Neural cell (in vitro differentiated cells): Measurements from ENCODE around the gene GSS. TPM values are rescaled to one million over a fixed set of nuclear protein-coding genes. Genes with fewer than 3 reads are reported as not detected.

Source experiments
- H2AFZ ChIP-seq: fragments of 200-600, 300-800 bp; sonication (generic), shearing (Covaris generic); 2 replicates; pipeline ENCODE4 v1.6.0; 2014; ENCODE audit warnings: low read depth, mild to moderate bottlenecking, antibody characterized with exemption, low read length, moderate library complexity
- H3F3A ChIP-seq: fragments of 200-600 bp; shearing (Covaris generic); 2 replicates; pipeline ENCODE4 v1.6.1; 2016; ENCODE audit warnings: mild to moderate bottlenecking, moderate library complexity, mixed read lengths, antibody characterized with exemption, low read length; ENCODE audit not compliant: insufficient read depth, poor library complexity, severe bottlenecking
- H3K27ac ChIP-seq: fragments of 200-600, 300-800 bp; sonication (generic), shearing (Covaris generic); 2 replicates; pipeline ENCODE4 v1.5.1; 2014; ENCODE audit warnings: mild to moderate bottlenecking, low read length, moderate library complexity
- H3K27me3 ChIP-seq: fragments of 300-800, 200-600 bp; sonication (generic), shearing (Covaris generic); 2 replicates; pipeline ENCODE4 v1.6.0; 2014; ENCODE audit warnings: mild to moderate bottlenecking, low read depth, low read length, moderate library complexity; ENCODE audit not compliant: insufficient read depth
- H3K36me3 ChIP-seq: fragments of 300-800, 200-600 bp; sonication (generic), shearing (Covaris generic); 2 replicates; pipeline ENCODE4 v1.5.1; 2014; ENCODE audit warnings: mild to moderate bottlenecking, antibody characterized with exemption, low read length, moderate library complexity; ENCODE audit not compliant: insufficient read depth
- H3K4me2 ChIP-seq: fragments of 300-800, 200-600 bp; sonication (generic), shearing (Covaris generic); 2 replicates; pipeline ENCODE4 v1.6.0; 2014; ENCODE audit warnings: mild to moderate bottlenecking, low read length
- H3K4me3 ChIP-seq: fragments of 300-800, 200-600 bp; sonication (generic), shearing (Covaris generic); 2 replicates; pipeline ENCODE4 v1.5.1; 2014; ENCODE audit warnings: mild to moderate bottlenecking, low read length, moderate library complexity
- H3K79me2 ChIP-seq: fragments of 200-600 bp; shearing (Covaris generic); replicated peaks from 2 replicates; pipeline ENCODE4 v1.6.0; 2014; ENCODE audit warnings: mild to moderate bottlenecking, low read length, moderate library complexity; ENCODE audit not compliant: insufficient read depth
- H3K9ac ChIP-seq: fragments of 300-800, 200-600 bp; sonication (generic), shearing (Covaris generic); 2 replicates; pipeline ENCODE4 v1.6.1; 2016; ENCODE audit warnings: mild to moderate bottlenecking, low read length, mixed read lengths
- H3K9me2 ChIP-seq: fragments of 200-600 bp; shearing (Covaris generic); 2 replicates; pipeline ENCODE4 v1.6.1; 2016; ENCODE audit warnings: mild to moderate bottlenecking, low read length, mixed read lengths; ENCODE audit not compliant: insufficient read depth
- H3K9me3 ChIP-seq: fragments of 200-600, 300-800 bp; sonication (generic), shearing (Covaris generic); 2 replicates; pipeline ENCODE4 v1.6.1; 2016; ENCODE audit warnings: mild to moderate bottlenecking, mixed run types, low read length, moderate library complexity, mixed read lengths
- H4K20me1 ChIP-seq: fragments of 200-600 bp; shearing (Covaris generic); 2 replicates; pipeline ENCODE4 v1.6.1; 2016; ENCODE audit warnings: mild to moderate bottlenecking, mixed run types; ENCODE audit not compliant: insufficient read depth
- EP300 ChIP-seq: fragments of 450-650 bp; conservative IDR thresholded peaks from 2 replicates; pipeline ENCODE4 v1.6.1; 2014; ENCODE audit warnings: antibody characterized with exemption, mild to moderate bottlenecking, moderate library complexity; ENCODE audit not compliant: poor library complexity, severe bottlenecking
- EZH2 ChIP-seq: fragments of 200-600, 300-800 bp; shearing (Covaris generic), sonication (generic); IDR thresholded peaks from 2 replicates; pipeline ENCODE4 v1.6.1; 2014; ENCODE audit warnings: antibody characterized with exemption, low read length, borderline replicate concordance, mild to moderate bottlenecking; ENCODE audit not compliant: insufficient read depth, poor library complexity, severe bottlenecking
- MXI1 ChIP-seq: fragments of 450-650 bp; conservative IDR thresholded peaks from 2 replicates; pipeline ENCODE4 v1.6.1; 2014; ENCODE audit warnings: antibody characterized with exemption, mild to moderate bottlenecking; ENCODE audit not compliant: poor library complexity, severe bottlenecking
- POLR2AphosphoS5 ChIP-seq: IDR thresholded peaks from 2 replicates; pipeline ENCODE4 v1.6.1; 2012
- RAD21 ChIP-seq: fragments of 450-650 bp; conservative IDR thresholded peaks from 2 replicates; pipeline ENCODE4 v1.6.1; 2014; ENCODE audit warnings: antibody characterized with exemption, mild to moderate bottlenecking, moderate library complexity
- SMC3 ChIP-seq: fragments of 450-650 bp; conservative IDR thresholded peaks from 2 replicates; pipeline ENCODE4 v1.6.1; 2014; ENCODE audit warnings: antibody characterized with exemption, mild to moderate bottlenecking, moderate library complexity; ENCODE audit not compliant: poor library complexity
- TAF1 ChIP-seq: IDR thresholded peaks from 2 replicates; pipeline ENCODE4 v1.6.1; 2012; ENCODE audit warnings: low read depth
- polyA plus RNA-seq: library from polyadenylated mRNA; depleted of rRNA; stranded (reverse); fragments of >200 nt; gene quantifications from 2 replicates; pipeline ENCODE4 v1.2.3, GENCODE V29; 2014
- TF ChIP-seq, protein P1 (sequence below): IDR thresholded peaks from 2 replicates; pipeline ENCODE4 v1.6.1; 2012; ENCODE audit warnings: borderline replicate concordance
- TF ChIP-seq, protein P2 (sequence below): fragments of 450-650 bp; IDR thresholded peaks from 2 replicates; pipeline ENCODE4 v1.5.1; 2014; ENCODE audit warnings: antibody characterized with exemption, mild to moderate bottlenecking, moderate library complexity; ENCODE audit not compliant: poor library complexity, severe bottlenecking

Gene GSS
- polyA plus RNA-seq, 1 donor from 2014 or later, result 173 TPM

DNA sequence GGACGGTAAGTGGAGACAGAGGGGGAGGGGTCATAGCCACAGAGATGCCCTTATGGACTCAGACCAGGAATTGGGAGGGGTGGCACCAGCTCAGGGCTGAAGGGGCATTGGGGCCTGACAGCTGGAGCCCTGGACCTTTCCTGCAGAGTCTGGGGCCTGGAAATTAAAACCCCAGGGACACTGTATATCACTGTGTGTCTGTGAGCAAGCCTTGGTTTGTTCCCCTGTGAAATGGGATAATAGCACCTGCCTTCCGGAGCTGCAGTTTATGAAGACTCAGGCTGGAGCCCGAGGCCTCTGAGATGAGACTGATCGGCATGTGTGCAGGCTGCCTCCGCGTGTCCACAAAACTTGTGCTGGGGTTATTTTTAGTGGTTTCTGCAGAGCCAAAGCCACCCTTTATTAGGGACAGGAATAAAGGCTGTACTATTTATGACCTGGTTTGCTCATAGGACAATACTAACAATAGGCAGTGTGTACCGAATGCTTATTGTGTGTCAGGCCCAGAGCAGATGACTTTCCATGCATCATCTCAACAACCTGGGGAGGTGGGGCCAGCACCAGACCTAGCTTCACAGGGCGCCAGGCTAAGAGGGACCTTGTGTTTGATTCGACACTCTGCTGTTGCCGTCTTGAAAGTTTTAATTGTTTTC is 22.6 kb upstream of the GSS start:
- H3K9me2 ChIP-seq, result no peaks in the 10 kb centered on the region
- no peaks in the 10 kb centered on the region for H3K27me3 ChIP-seq
- H3K4me3 ChIP-seq, result no peak overlapping the region
- no peaks in the 10 kb centered on the region for H3K36me3 ChIP-seq
- no peaks in the 10 kb centered on the region for H3K79me2 ChIP-seq
- no peak overlapping the region for H3K4me2 ChIP-seq
- no peaks in the 10 kb centered on the region for H3K9me3 ChIP-seq
- no peaks in the 10 kb centered on the region for H3F3A ChIP-seq
- no peaks in the 10 kb centered on the region for H4K20me1 ChIP-seq
- no peak overlapping the region for H2AFZ ChIP-seq
- H3K9ac ChIP-seq, result no peak overlapping the region
- H3K27ac ChIP-seq, result no peak overlapping the region
- TF ChIP-seq RAD21, result no peak
- no peak for TF ChIP-seq MXI1
- TF ChIP-seq, protein P1, sequence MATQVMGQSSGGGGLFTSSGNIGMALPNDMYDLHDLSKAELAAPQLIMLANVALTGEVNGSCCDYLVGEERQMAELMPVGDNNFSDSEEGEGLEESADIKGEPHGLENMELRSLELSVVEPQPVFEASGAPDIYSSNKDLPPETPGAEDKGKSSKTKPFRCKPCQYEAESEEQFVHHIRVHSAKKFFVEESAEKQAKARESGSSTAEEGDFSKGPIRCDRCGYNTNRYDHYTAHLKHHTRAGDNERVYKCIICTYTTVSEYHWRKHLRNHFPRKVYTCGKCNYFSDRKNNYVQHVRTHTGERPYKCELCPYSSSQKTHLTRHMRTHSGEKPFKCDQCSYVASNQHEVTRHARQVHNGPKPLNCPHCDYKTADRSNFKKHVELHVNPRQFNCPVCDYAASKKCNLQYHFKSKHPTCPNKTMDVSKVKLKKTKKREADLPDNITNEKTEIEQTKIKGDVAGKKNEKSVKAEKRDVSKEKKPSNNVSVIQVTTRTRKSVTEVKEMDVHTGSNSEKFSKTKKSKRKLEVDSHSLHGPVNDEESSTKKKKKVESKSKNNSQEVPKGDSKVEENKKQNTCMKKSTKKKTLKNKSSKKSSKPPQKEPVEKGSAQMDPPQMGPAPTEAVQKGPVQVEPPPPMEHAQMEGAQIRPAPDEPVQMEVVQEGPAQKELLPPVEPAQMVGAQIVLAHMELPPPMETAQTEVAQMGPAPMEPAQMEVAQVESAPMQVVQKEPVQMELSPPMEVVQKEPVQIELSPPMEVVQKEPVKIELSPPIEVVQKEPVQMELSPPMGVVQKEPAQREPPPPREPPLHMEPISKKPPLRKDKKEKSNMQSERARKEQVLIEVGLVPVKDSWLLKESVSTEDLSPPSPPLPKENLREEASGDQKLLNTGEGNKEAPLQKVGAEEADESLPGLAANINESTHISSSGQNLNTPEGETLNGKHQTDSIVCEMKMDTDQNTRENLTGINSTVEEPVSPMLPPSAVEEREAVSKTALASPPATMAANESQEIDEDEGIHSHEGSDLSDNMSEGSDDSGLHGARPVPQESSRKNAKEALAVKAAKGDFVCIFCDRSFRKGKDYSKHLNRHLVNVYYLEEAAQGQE, result no peak
- TF ChIP-seq EZH2, result no peak
- TF ChIP-seq SMC3, result no peak
- TF ChIP-seq, protein P2, sequence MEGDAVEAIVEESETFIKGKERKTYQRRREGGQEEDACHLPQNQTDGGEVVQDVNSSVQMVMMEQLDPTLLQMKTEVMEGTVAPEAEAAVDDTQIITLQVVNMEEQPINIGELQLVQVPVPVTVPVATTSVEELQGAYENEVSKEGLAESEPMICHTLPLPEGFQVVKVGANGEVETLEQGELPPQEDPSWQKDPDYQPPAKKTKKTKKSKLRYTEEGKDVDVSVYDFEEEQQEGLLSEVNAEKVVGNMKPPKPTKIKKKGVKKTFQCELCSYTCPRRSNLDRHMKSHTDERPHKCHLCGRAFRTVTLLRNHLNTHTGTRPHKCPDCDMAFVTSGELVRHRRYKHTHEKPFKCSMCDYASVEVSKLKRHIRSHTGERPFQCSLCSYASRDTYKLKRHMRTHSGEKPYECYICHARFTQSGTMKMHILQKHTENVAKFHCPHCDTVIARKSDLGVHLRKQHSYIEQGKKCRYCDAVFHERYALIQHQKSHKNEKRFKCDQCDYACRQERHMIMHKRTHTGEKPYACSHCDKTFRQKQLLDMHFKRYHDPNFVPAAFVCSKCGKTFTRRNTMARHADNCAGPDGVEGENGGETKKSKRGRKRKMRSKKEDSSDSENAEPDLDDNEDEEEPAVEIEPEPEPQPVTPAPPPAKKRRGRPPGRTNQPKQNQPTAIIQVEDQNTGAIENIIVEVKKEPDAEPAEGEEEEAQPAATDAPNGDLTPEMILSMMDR, result no peak
- no peak for TF ChIP-seq TAF1
- TF ChIP-seq POLR2AphosphoS5, result no peak
- TF ChIP-seq EP300, result no peak

DNA sequence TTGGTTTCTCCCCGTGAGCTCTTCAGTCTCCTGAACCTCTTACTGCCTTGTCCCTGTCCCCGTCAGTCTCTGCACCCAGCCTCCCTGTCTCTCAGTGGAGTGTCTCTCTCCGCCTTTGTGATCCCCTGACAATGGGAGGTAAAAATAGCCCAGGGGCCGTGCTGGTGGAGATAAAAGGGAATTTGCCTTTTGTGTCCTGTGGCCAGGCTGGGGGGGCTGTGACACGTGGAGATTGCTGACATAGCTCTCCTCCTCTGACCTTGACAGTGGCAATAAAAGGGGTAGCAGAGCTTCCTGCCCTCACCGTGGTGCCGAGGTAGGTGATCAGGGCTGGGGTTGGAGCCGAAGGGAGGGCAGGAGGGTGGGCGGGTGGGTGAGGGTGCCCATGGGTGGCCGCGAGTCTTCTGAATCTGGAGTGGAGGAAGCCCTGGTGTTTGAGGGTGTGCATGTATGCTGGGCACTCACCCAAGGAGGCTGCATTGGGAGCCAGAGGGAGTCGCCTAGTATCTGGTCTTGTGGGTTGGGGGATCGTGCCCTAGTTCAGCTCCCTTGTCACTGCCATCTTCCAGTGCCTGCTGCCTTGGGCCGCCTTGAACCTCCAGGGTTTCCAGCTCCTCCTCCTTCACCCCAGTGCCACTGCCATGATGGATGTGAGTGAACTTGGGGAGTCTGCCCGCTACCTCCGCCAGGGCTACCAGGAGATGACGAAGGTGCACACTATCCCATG is 21.9 kb upstream of the GSS start:
- H2AFZ ChIP-seq, result no peak overlapping the region
- no peaks in the 10 kb centered on the region for H3F3A ChIP-seq
- no peak overlapping the region for H3K4me3 ChIP-seq
- H3K9ac ChIP-seq, result no peak overlapping the region
- H3K36me3 ChIP-seq, result no peaks in the 10 kb centered on the region
- H3K27me3 ChIP-seq, result no peaks in the 10 kb centered on the region
- H3K79me2 ChIP-seq, result no peaks in the 10 kb centered on the region
- H4K20me1 ChIP-seq, result no peaks in the 10 kb centered on the region
- no peak overlapping the region for H3K27ac ChIP-seq
- no peaks in the 10 kb centered on the region for H3K9me2 ChIP-seq
- no peak for TF ChIP-seq EP300
- TF ChIP-seq MXI1, result no peak
- TF ChIP-seq TAF1, result no peak
- TF ChIP-seq SMC3, result no peak
- no peak for TF ChIP-seq RAD21
- no peak for TF ChIP-seq POLR2AphosphoS5
- H3K9me3 ChIP-seq, result no peaks in the 10 kb centered on the region
- no peak overlapping the region for H3K4me2 ChIP-seq
